ENCODE measurements around the gene DCDC2.
"Not testable (repeated sequence)": the region's sequence is repeated elsewhere in the genome, so short reads cannot be mapped to it uniquely, and the experiment has no call there.

Gene DCDC2

GRCh38 chr6:24255676-24256075 is 102.2 kb downstream of the DCDC2 start:
- no peak for DNase-seq

DNA sequence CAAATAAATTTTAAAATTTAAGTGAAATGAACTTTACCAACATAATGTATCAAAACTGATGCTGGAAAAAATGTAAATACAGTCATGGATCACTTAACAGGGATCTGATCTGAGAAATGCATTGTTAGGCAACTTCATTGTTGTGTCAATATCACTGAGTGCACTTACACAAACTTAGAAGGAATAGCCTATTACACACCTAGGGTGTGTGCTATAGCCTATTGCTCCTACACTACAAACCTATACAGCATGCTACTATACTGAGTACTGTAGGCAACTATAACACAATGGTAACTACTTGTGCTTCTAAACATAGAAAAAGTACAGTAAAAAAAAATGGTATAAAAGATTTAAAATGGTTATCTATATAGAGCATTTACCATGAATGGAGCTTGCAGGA is 104.5 kb downstream of the DCDC2 start:
- DNase-seq: no peak

DNA sequence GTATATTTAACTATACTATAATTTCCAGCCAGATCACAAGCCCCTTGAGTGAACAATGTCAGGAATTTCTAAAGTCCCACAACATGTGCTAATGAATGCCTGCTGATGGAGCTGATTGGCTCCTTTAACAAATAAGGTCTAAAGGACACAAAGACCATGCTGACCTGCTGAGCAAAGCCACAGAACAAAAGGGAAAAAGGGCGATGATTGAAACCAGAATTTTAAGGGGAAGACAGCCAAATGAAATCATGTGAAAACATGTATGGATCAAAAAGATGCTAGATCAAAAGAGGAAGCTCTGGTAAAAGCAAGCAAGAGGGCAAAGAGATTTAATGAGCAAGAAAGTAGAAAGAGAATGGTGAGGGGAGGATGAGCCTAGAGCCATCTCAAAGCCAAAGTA is 105.6 kb downstream of the DCDC2 start:
- no peak for DNase-seq

GRCh38 chr6:24251339-24251738 is 106.5 kb downstream of the DCDC2 start:
- no peak for DNase-seq

- no peak for DNase-seq
Observed at GRCh38 chr6:24249926-24250325, 107.9 kb downstream of the DCDC2 start.

DNA sequence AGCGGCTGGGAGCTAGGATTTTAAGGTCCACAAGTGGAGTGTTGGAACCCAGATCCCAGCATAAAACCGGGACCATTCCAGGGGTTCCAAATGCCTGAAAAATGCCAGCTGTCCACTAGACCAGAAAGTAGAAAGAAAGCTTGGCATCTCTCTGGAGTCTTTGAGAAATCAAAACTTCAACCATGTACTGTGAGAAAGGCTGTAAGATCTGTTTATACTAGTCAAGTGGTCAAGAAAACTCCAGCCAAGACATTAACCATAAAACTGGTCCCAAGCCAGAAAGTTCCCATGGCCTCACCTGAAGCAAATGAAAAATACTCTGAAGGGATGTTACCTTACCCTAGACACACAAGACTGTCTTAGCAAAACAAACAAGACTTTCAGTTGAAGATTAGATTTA is 112.6 kb downstream of the DCDC2 start:
- no peak for DNase-seq

DNA sequence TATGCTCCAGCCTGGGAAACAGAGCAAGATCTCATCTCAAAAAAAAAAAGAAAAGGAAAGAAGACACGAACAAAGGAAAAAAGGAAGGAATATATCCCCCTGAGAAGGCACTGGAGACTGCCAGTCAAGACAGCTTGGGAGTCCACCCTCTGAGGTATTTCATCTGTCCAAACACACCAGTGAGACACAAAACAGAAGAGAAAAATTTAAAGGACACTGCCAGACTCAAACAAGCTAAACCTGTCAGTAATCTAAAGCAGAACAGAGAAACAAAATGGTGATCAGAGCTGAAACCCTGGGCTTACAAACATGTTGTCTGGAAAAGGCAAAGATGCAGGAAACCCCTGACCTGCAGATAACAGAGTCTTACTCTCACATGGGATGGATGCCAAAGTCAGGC is 114.9 kb downstream of the DCDC2 start:
- DNase-seq: no peak

DNA sequence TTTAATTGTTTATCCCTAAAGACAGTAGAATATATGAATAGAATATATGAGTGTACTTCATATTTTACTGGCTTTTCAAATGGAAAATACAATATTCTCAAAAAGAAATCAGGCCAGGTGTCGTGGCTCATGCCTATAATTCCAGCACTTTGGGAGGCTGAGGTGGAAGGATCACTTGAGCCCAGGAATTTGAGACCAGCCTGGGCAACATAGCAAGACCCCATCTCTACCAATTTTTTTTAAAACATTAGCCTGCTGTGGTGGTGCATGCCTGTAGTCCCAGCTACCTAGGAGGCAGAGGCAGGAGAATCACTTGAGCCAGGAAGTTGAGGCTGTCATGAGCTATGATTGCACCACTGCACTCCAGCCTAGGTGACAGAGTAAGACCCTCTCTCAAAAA is 116.1 kb downstream of the DCDC2 start:
- not testable (repeated sequence) for DNase-seq

DNA sequence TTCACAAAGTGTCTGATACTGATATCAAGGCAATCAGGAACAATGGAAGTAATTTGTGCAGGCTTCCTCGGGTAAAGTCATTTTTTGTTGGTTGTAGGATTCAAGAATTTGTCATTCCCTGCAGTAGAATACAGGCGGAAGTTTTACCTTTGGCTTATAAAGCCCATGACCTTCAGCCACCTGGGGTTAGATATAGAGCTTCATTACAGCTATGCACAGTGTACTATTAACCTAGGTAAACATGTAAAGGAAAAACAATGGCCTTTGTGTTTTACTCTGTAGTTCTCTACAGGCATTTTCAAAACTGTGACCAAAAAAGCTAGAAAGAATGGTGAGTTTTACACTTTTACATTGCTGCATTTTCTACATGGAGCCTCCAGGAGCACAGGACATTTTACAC is 116.9 kb downstream of the DCDC2 start:
- DNase-seq: no peak

- no peak for DNase-seq
Observed at GRCh38 chr6:24240380-24240928, 117.4 kb downstream of the DCDC2 start.

- DNase-seq: no peak
Observed at GRCh38 chr6:24238700-24239099, 119.2 kb downstream of the DCDC2 start.

DNA sequence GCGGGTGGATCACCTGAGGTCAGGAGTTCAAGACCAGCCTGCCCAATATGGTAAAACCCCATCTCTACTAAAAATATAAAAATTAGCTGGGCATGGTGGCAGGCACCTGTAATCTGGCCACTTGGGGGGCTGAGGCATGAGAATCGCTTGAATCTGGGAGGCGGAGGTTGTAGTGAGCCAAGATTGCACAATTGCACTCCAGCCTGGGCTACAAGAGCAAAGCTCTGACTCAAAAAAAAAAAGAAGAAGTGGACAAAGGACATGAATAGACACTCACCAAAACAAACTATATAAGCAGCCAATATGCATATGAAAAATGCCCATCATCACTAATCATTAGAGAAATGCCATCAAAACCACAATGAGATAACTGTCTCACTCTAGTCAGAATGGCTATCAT is 121.1 kb downstream of the DCDC2 start:
- DNase-seq: not testable (repeated sequence)

DNA sequence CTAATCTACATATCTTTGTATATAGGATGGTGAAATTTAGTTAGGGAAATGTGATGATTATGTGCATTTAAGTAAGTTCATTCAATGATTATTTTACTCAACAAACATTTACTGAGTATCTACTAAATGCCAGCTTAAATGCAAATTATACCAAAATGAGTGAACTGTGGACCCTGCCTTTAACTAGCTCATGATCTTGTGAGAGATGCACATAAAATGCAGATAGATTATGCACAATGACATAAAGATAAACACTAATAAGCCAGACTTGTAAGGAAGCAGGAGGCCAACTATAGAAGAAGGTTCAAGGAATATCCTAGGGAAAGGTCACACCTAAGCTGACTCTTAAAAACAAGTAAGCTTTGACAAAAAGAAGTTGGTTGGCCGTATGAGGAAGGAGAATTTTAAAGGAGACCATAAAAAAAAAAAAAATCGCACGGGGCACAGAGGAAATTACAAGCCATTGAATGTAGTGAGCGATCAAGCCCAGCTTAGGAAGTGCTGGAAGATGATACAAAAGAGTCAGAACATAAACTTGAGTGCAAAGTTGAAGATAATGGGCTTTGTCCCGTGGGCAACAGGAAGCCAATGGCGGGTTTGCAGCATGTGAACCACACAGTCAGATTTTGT is 123.9 kb downstream of the DCDC2 start:
- no peak for DNase-seq

DNA sequence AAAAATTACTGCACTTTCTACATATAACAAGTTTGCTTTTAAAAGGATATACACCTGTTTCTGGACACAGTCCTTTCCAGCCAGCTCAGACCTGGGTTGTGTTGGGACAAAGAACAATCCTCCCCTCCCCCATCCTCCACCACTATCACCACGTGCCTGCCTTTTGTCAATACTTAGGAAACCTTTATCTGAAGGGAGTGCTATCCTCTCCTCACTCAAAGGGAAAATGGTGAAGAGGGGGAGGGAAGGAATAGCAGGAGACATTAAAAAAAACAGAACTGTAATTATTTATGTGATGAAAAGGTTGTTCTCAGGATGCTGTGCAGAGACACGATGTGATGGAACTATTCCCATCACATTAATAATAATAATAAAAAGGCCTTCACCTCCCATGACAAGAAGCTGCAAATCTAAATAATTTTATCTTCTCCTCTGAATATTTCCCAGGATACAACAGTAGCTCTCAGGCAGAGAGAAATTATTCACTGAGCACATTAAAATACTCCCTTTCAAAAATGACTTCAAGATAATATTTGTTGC is 126.4 kb downstream of the DCDC2 start:
- DNase-seq: no peak

- no peak for DNase-seq
Observed at GRCh38 chr6:24229696-24230405, 128.0 kb downstream of the DCDC2 start.

DNA sequence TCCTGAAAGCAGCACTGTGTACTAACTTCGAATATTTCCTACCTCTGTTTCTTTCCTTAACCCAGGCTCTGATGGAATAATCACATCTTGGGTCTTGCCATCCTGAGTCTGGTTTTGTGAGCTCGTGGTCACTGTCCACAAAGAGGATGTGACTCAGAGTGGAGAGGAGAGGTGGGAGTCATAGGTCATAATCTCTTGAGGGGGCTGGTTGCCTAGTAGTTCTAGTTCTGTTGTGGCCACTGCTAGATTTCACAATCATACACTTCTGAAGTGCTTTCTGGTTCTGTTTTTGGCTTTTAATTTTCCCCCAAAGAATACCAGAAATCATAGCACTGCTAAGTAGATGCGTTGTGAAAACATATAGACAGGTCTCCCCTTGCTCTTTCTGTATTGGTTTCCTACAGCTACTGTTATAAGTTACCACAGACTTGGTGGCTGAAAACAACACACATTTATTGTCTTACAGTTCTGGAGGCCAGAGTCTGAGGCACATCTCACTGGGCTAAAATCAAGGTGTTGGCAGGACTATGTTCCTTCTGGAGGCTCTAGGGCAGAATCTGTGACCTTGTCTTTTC is 129.1 kb downstream of the DCDC2 start:
- DNase-seq: no peak

GRCh38 chr6:24228123-24228522 is 129.7 kb downstream of the DCDC2 start:
- no peak for DNase-seq

DNA sequence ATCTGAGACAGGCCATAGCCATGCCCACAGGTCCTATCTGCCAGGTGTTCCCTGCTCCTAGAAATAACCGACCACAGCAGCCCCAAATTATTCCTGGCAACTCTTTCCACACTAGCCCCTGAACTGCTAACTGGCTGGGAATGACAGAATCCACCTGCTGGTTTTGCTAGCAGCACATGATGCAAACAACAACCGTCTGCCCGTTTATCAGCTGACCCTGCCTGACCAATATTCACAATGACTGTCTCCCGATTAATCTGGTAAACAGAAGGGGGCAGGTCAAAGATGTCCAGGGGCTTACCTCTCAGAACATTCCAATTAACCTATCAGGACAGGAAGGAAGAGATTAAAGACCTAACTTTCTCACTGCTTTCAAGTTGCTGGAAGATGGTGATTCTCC is 130.3 kb downstream of the DCDC2 start:
- DNase-seq: no peak

- no peak for DNase-seq
Observed at GRCh38 chr6:24226541-24226940, 131.3 kb downstream of the DCDC2 start.

DNA sequence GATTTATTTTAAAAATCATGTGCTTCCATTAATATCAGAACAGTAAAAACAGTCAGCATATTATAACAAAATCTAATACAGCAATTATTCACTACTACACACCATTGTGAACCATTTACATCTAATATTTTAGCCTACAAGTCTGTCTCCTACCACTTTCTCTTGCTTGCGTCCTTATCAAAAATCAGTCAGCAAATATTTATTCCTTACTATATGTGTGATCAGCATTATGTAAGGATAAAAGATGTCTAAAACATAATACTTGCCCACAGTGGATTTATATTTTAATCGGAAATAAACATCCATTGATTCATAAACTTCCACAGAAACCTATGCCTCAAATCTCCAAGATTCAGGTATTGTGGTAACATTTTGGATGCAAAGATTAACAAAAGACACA is 132.0 kb downstream of the DCDC2 start:
- DNase-seq: no peak

DNA sequence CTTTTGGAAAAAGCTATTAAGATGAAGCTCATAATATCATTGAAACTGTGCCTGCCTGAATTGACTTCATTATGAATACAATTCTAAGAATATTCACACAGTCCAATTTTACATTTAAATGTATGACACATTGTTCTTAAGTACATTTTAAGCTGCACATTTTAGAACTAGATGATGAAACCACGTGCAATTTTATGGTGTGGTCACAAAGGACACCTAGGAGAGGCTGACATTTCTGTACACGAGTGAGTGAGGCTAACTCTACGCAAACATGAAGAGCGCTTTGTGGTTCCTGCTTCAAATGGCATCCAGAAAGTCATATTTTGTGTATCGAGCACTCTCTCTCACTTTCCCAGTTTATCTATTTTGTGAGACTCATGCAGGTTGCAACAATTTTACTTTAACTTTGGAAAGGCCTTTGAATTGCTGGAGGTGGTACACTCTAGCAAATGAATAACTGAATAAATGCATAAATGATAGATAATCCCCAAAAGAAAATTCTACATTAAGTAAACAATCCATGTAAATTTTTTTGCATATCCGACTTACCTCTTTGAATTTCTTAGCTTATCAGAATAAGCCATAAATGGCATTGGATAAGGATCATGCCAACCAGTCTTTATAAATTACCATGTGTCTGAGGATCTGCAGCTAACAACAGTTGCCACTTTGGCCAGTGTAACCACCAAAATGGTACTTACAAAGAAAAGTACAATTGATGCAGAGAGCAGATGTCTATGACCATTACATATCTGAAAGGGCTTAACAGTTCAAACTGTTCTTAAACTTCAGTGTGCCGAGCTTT is 134.5 kb downstream of the DCDC2 start:
- no peak for DNase-seq

DNA sequence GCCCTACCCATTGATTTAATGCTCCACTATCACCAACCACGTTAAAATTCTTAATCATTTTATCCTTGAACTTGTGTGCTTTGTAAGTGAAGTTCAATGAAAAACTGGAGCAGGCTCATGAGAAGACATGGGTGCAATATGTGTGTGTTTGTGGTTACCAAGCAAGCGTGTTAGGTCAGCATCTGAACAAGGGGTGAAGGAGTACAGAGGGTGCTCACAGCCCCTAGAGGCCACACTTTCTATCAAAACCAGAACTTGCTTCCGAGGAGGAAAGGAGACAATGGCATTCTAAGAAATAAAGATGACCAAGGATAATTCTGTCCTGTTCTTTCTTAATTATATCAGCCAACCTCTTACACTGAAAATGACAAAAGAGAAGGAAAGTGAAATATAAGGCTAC is 138.2 kb downstream of the DCDC2 start:
- no peak for DNase-seq

DNA sequence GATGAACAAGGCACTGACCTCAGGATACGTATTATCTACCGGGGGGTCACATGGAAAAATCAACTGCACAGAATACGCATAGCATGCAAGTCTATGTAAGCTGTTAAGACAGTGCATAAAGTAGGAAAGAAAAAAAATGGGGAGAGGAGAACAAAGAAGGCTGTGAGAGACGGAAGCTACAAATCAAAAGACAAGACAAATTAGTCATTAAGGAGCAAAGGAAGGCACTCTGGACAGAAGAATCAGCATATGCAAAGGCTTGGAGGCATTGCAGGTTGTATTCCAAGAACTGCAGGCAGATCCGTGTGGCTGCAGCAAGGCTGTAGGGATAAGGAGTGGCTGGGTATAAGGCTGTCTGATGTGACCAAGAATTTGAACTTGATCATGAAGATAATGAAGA is 142.9 kb downstream of the DCDC2 start:
- no peak for DNase-seq

Data from activated CD4-positive, CD25-positive, alpha-beta regulatory T cell treated with anti-CD3 and anti-CD28 coated beads, Interleukin-2, amount 50 U/mL, for 72 hours (primary cell).